ENCODE data around the gene PNPT1.

PNPT1 gene

DNA sequence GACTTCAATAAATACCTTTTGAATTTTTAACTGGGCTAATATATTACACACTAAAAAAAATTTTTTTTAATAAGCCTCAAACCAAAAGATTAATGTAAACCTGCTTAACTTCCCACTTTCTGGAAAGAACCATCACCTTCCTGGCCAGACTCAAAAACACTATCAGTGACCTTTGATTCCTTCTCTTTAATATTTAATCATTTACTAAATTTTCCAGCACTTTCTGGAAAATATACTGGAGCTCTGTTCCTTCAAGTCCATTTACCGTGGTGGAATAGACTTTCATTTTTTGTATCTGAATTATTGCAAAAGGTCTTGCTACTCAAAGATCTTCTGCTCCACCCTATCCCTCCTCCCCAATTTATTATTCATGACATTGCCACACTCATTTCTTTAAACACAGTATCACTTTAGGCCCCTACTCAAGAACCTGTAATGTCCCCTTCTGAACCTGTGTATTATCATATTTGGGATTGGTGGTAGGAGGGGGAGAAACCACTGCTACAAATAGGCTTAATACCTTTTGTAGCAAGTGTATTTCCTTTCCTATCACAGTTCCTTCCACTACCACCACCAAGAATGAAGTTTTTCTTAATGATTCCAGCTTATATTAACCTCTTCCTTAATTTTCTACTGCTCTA, 83.6 kb downstream of the PNPT1 start:
- Histone ChIP-seq H3K27ac (no peak overlapping the region), H3K9ac (no peak overlapping the region)

GRCh38 chr2:55609193-55609794, 84.3 kb downstream of the PNPT1 start:
- Histone ChIP-seq H3K27ac (no peak overlapping the region), H3K79me2 (ENCODE audit: insufficient read depth, low read depth) (peaks cover 74% of the 10 kb centered on the region), H4K20me1 (ENCODE audit: insufficient read depth) (no peaks in the 10 kb centered on the region)

More for the DNA sequence above, 83.6 kb downstream of the PNPT1 start:
- peaks cover 74% of the 10 kb centered on the region for H3K79me2 ChIP-seq (ENCODE audit: insufficient read depth, low read depth)
- TF ChIP-seq, protein P1, sequence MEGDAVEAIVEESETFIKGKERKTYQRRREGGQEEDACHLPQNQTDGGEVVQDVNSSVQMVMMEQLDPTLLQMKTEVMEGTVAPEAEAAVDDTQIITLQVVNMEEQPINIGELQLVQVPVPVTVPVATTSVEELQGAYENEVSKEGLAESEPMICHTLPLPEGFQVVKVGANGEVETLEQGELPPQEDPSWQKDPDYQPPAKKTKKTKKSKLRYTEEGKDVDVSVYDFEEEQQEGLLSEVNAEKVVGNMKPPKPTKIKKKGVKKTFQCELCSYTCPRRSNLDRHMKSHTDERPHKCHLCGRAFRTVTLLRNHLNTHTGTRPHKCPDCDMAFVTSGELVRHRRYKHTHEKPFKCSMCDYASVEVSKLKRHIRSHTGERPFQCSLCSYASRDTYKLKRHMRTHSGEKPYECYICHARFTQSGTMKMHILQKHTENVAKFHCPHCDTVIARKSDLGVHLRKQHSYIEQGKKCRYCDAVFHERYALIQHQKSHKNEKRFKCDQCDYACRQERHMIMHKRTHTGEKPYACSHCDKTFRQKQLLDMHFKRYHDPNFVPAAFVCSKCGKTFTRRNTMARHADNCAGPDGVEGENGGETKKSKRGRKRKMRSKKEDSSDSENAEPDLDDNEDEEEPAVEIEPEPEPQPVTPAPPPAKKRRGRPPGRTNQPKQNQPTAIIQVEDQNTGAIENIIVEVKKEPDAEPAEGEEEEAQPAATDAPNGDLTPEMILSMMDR (conservative IDR thresholded peaks at IDR 0.05; ENCODE audit: low read depth, low read length), result no peak
- no peaks in the 10 kb centered on the region for H3K27me3 ChIP-seq (ENCODE audit: insufficient read depth, low read depth)
- H3K36me3 ChIP-seq (ENCODE audit: insufficient read depth), result peaks cover 8% of the 10 kb centered on the region; the same call in 1 of the 2 replicates
- peaks cover 8% of the 10 kb centered on the region for H3K4me1 ChIP-seq (ENCODE audit: low read depth, poor library complexity, severe bottlenecking)
- no peak overlapping the region for H2AFZ ChIP-seq (ENCODE audit: low read depth)
- no peaks in the 10 kb centered on the region for H4K20me1 ChIP-seq (ENCODE audit: insufficient read depth)
- H3K4me2 ChIP-seq, result no peak overlapping the region
- no peak overlapping the region for H3K4me3 ChIP-seq (IDR thresholded peaks at IDR 0.05; ENCODE audit: insufficient read depth, low read depth, low read length)

GRCh38 chr2:55607717-55608116, 85.9 kb downstream of the PNPT1 start:
- Histone ChIP-seq H4K20me1 (ENCODE audit: insufficient read depth) (peaks cover 7% of the 10 kb centered on the region; the same call in 1 of the 2 replicates), H3K27me3 (ENCODE audit: insufficient read depth, low read depth) (no peaks in the 10 kb centered on the region), H2AFZ (ENCODE audit: low read depth) (no peak overlapping the region), H3K4me1 (ENCODE audit: low read depth, poor library complexity, severe bottlenecking) (no peaks in the 10 kb centered on the region), H3K4me2 (no peak overlapping the region), H3K27ac (no peak overlapping the region), H3K9ac (no peak overlapping the region), H3K4me3 (IDR thresholded peaks at IDR 0.05; ENCODE audit: insufficient read depth, low read depth, low read length) (no peak overlapping the region), H3K79me2 (ENCODE audit: insufficient read depth, low read depth) (peaks cover 69% of the 10 kb centered on the region; the same call in 1 of the 2 replicates), H3K36me3 (ENCODE audit: insufficient read depth) (no peaks in the 10 kb centered on the region)
- TF ChIP-seq, protein P1 (conservative IDR thresholded peaks at IDR 0.05; ENCODE audit: low read depth, low read length), result no peak

More at GRCh38 chr2:55609193-55609794, 84.3 kb downstream of the PNPT1 start:
- no peak overlapping the region for H3K4me2 ChIP-seq
- TF ChIP-seq, protein P1 (conservative IDR thresholded peaks at IDR 0.05; ENCODE audit: low read depth, low read length), result no peak
- no peaks in the 10 kb centered on the region for H3K27me3 ChIP-seq (ENCODE audit: insufficient read depth, low read depth)
- no peak overlapping the region for H3K9ac ChIP-seq
- H2AFZ ChIP-seq (ENCODE audit: low read depth), result no peak overlapping the region
- peaks cover under 1% of the 10 kb centered on the region for H3K4me1 ChIP-seq (ENCODE audit: low read depth, poor library complexity, severe bottlenecking)
- no peak overlapping the region for H3K4me3 ChIP-seq (IDR thresholded peaks at IDR 0.05; ENCODE audit: insufficient read depth, low read depth, low read length)
- peaks cover 2% of the 10 kb centered on the region; the same call in 1 of the 2 replicates for H3K36me3 ChIP-seq (ENCODE audit: insufficient read depth)

DNA sequence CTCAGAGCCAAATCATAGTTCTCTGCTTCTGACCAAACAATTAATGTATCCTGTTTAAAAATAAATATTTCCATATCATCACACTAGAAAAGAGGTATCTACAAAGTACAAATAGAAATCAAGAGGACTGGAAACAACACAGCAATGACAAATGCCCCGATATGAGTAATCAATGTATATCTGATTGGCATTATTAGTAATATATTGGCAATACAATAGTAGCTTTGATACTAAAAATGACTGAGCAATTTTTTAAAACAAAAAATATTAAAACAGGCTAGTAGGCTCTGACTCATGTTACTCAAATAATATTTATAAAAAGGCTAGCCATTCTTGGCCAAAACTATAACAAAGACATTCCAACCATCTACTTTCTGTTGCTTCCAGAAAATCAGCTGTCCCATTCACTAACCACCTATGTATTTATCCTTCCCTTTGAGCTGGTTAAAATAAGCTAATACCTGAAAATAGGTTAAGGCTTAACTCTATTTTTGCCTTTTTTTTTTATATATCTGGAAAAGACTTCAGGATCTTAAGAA, 89.5 kb downstream of the PNPT1 start:
- Histone ChIP-seq H3K4me1 (ENCODE audit: low read depth, poor library complexity, severe bottlenecking) (peaks cover 5% of the 10 kb centered on the region), H3K27ac (no peak overlapping the region), H2AFZ (ENCODE audit: low read depth) (no peak overlapping the region), H3K36me3 (ENCODE audit: insufficient read depth) (no peaks in the 10 kb centered on the region), H3K9ac (no peak overlapping the region), H3K4me3 (IDR thresholded peaks at IDR 0.05; ENCODE audit: insufficient read depth, low read depth, low read length) (no peak overlapping the region), H4K20me1 (ENCODE audit: insufficient read depth) (peaks cover 7% of the 10 kb centered on the region; the same call in 1 of the 2 replicates), H3K4me2 (no peak overlapping the region), H3K79me2 (ENCODE audit: insufficient read depth, low read depth) (peaks cover 56% of the 10 kb centered on the region; the same call in 1 of the 2 replicates), H3K27me3 (ENCODE audit: insufficient read depth, low read depth) (no peaks in the 10 kb centered on the region)
- TF ChIP-seq, protein P1 (conservative IDR thresholded peaks at IDR 0.05; ENCODE audit: low read depth, low read length), result no peak

Measured in KMS-11 (cell line).